HEK293 (cell line): Measurements from ENCODE around the gene TCEA3.

ENCODE experiments used
- CTCF ChIA-PET: fragments of 350-600 bp; formaldehyde crosslinking; extraction: SDS; loops from one replicate; lab custom pipeline; 2021; ENCODE audit warnings: antibody characterized with exemption; lab: Yijun Ruan, JAX
- POLR2A ChIA-PET: fragments of 300-600 bp; formaldehyde crosslinking; extraction: SDS; loops from one replicate; lab custom pipeline; 2020; ENCODE audit warnings: antibody characterized with exemption, inconsistent platforms; lab: Yijun Ruan, JAX
- H3K27ac ChIP-seq: fragments of 200-500 bp; sonication (Bioruptor generic); 2 replicates; pipeline ENCODE4 v1.5.1; 2014; ENCODE audit warnings: low read depth, low read length, control low read depth, inconsistent platforms; ENCODE audit errors: extremely low read depth
- H3K36me3 ChIP-seq, 2 experiments: fragments of 200-500 bp in 1 of 2; sonication (Bioruptor generic) in 1 of 2; 1 replicate in 1 of 2; 2 replicates in 1 of 2; pipeline ENCODE4 v1.5.1; 2014 to 2017; ENCODE audit warnings: inconsistent platforms in 2 of 2, low read length in 2 of 2; ENCODE audit not compliant: control insufficient read depth in 2 of 2, insufficient read depth in 1 of 2
- H3K4me1 ChIP-seq: fragments of 200-500 bp; sonication (Bioruptor generic); 2 replicates; pipeline ENCODE4 v1.5.1; 2014; ENCODE audit warnings: mild to moderate bottlenecking, low read length, inconsistent platforms; ENCODE audit not compliant: control insufficient read depth, insufficient read depth
- H3K4me3 ChIP-seq: 2 replicates; pipeline ENCODE4 v1.5.1; 2011; ENCODE audit warnings: low read depth, mild to moderate bottlenecking, control low read depth, low read length, moderate library complexity
- H3K9me3 ChIP-seq: fragments of 200-500 bp; sonication (Bioruptor generic); 2 replicates; pipeline ENCODE4 v1.5.1; 2014; ENCODE audit warnings: low read depth, low read length, inconsistent platforms; ENCODE audit not compliant: control insufficient read depth, insufficient read depth
- BCL11A ChIP-seq: fragments of 450-650 bp; formaldehyde crosslinking; IDR thresholded peaks from 2 replicates; pipeline ENCODE4 v1.5.1; 2016; ENCODE audit warnings: low read depth, missing biosample characterization, missing genetic modification characterization
- GLIS1 ChIP-seq: fragments of 450-650 bp; formaldehyde crosslinking; IDR thresholded peaks from 2 replicates; pipeline ENCODE4 v1.5.1; 2016; ENCODE audit warnings: missing biosample characterization, missing genetic modification characterization
- GLIS2 ChIP-seq: fragments of 450-650 bp; formaldehyde crosslinking; IDR thresholded peaks from 2 replicates; pipeline ENCODE4 v1.5.1; 2016; ENCODE audit warnings: missing biosample characterization, missing genetic modification characterization
- SP7 ChIP-seq: fragments of 450-650 bp; formaldehyde crosslinking; IDR thresholded peaks from 2 replicates; pipeline ENCODE4 v1.5.1; 2016; ENCODE audit warnings: missing biosample characterization, missing genetic modification characterization
- TSHZ1 ChIP-seq: fragments of 450-650 bp; formaldehyde crosslinking; IDR thresholded peaks from 2 replicates; pipeline ENCODE4 v1.5.1; 2016; ENCODE audit warnings: missing biosample characterization, missing genetic modification characterization, borderline replicate concordance
- WT1 ChIP-seq: fragments of 450-650 bp; formaldehyde crosslinking; IDR thresholded peaks from 2 replicates; pipeline ENCODE4 v1.5.1; 2016; ENCODE audit warnings: missing biosample characterization, missing genetic modification characterization
- ZBTB17 ChIP-seq: fragments of 450-650 bp; formaldehyde crosslinking; IDR thresholded peaks from 2 replicates; pipeline ENCODE4 v1.5.1; 2016; ENCODE audit warnings: missing biosample characterization, missing genetic modification characterization
- ZBTB7A ChIP-seq: fragments of 450-650 bp; formaldehyde crosslinking; IDR thresholded peaks from 2 replicates; pipeline ENCODE4 v1.5.1; 2016; ENCODE audit warnings: low read depth, missing biosample characterization, missing genetic modification characterization
- ZFHX2 ChIP-seq: fragments of 450-650 bp; formaldehyde crosslinking; conservative IDR thresholded peaks from 2 replicates; pipeline ENCODE4 v1.5.1; 2016; ENCODE audit warnings: missing biosample characterization, missing genetic modification characterization
- ZFP3 ChIP-seq: fragments of 450-650 bp; formaldehyde crosslinking; IDR thresholded peaks from 2 replicates; pipeline ENCODE4 v1.5.1; 2016; ENCODE audit warnings: low read depth, missing biosample characterization, missing genetic modification characterization
- ZFP69B ChIP-seq: fragments of 450-650 bp; formaldehyde crosslinking; IDR thresholded peaks from 2 replicates; pipeline ENCODE4 v1.5.1; 2016; ENCODE audit warnings: missing biosample characterization, missing genetic modification characterization
- ZNF10 ChIP-seq: fragments of 450-650 bp; formaldehyde crosslinking; IDR thresholded peaks from 2 replicates; pipeline ENCODE4 v1.5.1; 2017; ENCODE audit warnings: missing biosample characterization, missing genetic modification characterization
- ZNF132 ChIP-seq: fragments of 450-650 bp; formaldehyde crosslinking; IDR thresholded peaks from 2 replicates; pipeline ENCODE4 v1.5.1; 2017; ENCODE audit warnings: missing biosample characterization, missing genetic modification characterization, borderline replicate concordance
- ZNF184 ChIP-seq: fragments of 450-650 bp; IDR thresholded peaks from 2 replicates; pipeline ENCODE4 v1.5.1; 2018; ENCODE audit warnings: missing biosample characterization, mild to moderate bottlenecking, missing genetic modification characterization
- ZNF239 ChIP-seq: fragments of 450-650 bp; formaldehyde crosslinking; IDR thresholded peaks from 2 replicates; pipeline ENCODE4 v1.5.1; 2016; ENCODE audit warnings: missing biosample characterization, missing genetic modification characterization
- ZNF266 ChIP-seq: fragments of 450-650 bp; formaldehyde crosslinking; IDR thresholded peaks from 2 replicates; pipeline ENCODE4 v1.5.1; 2016; ENCODE audit warnings: missing biosample characterization, missing genetic modification characterization, low read depth
- ZNF280C ChIP-seq: fragments of 450-650 bp; formaldehyde crosslinking; IDR thresholded peaks from 2 replicates; pipeline ENCODE4 v1.5.1; 2016; ENCODE audit warnings: missing biosample characterization, missing genetic modification characterization
- ZNF423 ChIP-seq: fragments of 450-650 bp; formaldehyde crosslinking; IDR thresholded peaks from 2 replicates; pipeline ENCODE4 v1.5.1; 2016; ENCODE audit warnings: missing biosample characterization, missing genetic modification characterization
- ZNF529 ChIP-seq: fragments of 450-650 bp; formaldehyde crosslinking; IDR thresholded peaks from 2 replicates; pipeline ENCODE4 v1.5.1; 2017; ENCODE audit warnings: missing genetic modification characterization, missing biosample characterization; ENCODE audit not compliant: insufficient replicate concordance
- ZNF768 ChIP-seq: fragments of 450-650 bp; formaldehyde crosslinking; IDR thresholded peaks from 2 replicates; pipeline ENCODE4 v1.5.1; 2018; ENCODE audit warnings: missing biosample characterization, mild to moderate bottlenecking, missing genetic modification characterization
- ZNF792 ChIP-seq: fragments of 450-650 bp; formaldehyde crosslinking; IDR thresholded peaks from 2 replicates; pipeline ENCODE4 v1.5.1; 2016; ENCODE audit warnings: missing biosample characterization, missing genetic modification characterization
- ZSCAN4 ChIP-seq: fragments of 450-650 bp; formaldehyde crosslinking; IDR thresholded peaks from 2 replicates; pipeline ENCODE4 v1.5.1; 2017; ENCODE audit warnings: missing biosample characterization, missing genetic modification characterization
- ZSCAN5A ChIP-seq: fragments of 450-650 bp; formaldehyde crosslinking; IDR thresholded peaks from 2 replicates; pipeline ENCODE4 v1.5.1; 2016; ENCODE audit warnings: missing biosample characterization, missing genetic modification characterization
- TF ChIP-seq, protein P1 (sequence below): sonication (generic); formaldehyde crosslinking; IDR thresholded peaks from 2 replicates; pipeline ENCODE4 v1.8.1; 2022; ENCODE audit warnings: mild to moderate bottlenecking, moderate library complexity, missing genetic modification reagents

Gene TCEA3

DNA sequence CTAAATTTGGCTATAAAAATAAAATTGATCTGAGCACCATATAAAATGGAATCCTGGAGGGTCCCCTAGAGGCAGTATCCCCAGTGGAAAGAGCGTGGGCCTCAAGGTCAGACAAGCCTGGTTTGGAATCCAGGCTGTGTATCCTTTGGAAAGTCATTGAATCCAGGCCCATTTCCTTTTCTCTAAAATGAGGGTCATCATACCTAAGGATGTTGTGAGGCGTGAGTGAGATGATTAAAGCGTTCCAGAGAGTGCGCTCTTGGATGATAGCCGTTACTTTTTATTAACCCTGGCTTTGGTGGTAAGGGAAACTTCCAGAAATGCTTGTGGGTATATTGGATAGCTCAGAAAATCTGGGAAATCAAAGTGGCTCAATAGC, 54.2 kb downstream of the TCEA3 start:
- ChIA-PET POLR2A (interaction anchor here (0.6 to 5.4 kb wide), 5 partner anchors 8 to 322 kb away, joined by 3 to 121 read pairs (median 6); partner anchors contain the start of genes E2F2, HNRNPR and RPL11), CTCF (interaction anchor here (1.2 to 3.4 kb wide), 2 partner anchors 34 to 127 kb away, joined by 3 to 16 read pairs; no protein-coding TSS in a partner anchor)
- peaks cover 17% of the 10 kb centered on the region for H3K4me1 ChIP-seq
- peak overlapping the region; percentile 93 for H3K27ac ChIP-seq
- H3K9me3 ChIP-seq, result no peaks in the 10 kb centered on the region
- H3K36me3 ChIP-seq, result peaks cover 0 to 24% of the 10 kb centered on the region in 2 experiments; a peak in 1 of 3 replicates
- no peak overlapping the region for H3K4me3 ChIP-seq
- TF ChIP-seq GLIS2 (no peak), ZNF184 (tag by site-specific recombination) (no peak), ZNF239 (tag by site-specific recombination) (no peak), ZSCAN4 (no peak), TSHZ1 (tag by site-specific recombination) (no peak), ZNF792 (no peak), WT1 (tag by site-specific recombination) (no peak), ZSCAN5A (no peak), ZNF280C (no peak)
- TF ChIP-seq, protein P1, sequence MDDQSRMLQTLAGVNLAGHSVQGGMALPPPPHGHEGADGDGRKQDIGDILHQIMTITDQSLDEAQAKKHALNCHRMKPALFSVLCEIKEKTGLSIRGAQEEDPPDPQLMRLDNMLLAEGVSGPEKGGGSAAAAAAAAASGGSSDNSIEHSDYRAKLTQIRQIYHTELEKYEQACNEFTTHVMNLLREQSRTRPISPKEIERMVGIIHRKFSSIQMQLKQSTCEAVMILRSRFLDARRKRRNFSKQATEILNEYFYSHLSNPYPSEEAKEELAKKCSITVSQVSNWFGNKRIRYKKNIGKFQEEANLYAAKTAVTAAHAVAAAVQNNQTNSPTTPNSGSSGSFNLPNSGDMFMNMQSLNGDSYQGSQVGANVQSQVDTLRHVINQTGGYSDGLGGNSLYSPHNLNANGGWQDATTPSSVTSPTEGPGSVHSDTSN (CRISPR knock-in tag), result no peak

DNA sequence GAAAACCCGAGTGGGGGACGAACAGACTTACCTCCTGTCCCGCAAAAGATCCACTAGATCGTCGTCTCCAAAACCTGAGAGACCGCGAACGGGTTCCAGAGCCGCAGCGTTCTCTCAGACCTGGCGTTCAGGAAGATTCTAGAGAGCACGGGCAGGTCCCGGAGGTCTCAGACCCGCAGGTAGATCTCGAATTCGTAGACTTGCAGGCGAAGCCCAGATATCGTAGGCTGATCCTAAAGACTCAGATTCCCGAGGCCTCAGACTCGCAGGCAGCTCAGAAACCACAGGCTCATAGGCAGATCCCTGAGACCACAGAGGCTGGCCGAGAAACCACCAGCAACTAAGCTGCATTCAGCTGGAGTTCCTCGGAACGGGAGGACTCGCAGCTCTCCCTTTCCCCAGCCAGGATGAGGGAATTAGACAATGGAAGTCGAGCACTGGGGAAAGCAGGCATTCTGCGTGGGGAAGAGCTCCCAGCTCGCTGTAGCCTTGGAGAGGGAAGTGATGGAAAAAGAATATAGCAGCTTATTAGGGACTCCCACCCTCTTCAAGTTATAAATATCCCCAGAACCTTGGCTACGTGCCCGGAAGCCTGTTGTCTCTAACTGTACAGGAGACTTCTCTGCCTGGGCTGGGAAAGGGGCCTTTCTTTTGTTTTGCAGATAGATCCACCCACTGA, 55.1 kb downstream of the TCEA3 start, which contains the start of gene ZNF436:
TSS of gene ZNF436 (minus strand) at position 502 of the 679 bp plus-strand sequence. CDS start 1,831 bp downstream, outside the sequence.
- Histone ChIP-seq H3K36me3 (peaks cover 0 to 28% of the 10 kb centered on the region in 2 experiments; a peak in 1 of 3 replicates), H3K4me1 (peaks cover 17% of the 10 kb centered on the region), H3K4me3 (peak within 1 kb of the TSS; percentile 95), H3K27ac (peak within 1 kb of the TSS; percentile 93), H3K9me3 (no peaks in the 10 kb centered on the region)
- POLR2A ChIA-PET, result interaction anchor here (0.6 to 5.4 kb wide), 9 partner anchors 9 to 322 kb away, joined by 3 to 121 read pairs (median 6); partner anchors contain the start of genes ASAP3, E2F2, HNRNPR and RPL11
- CTCF ChIA-PET, result interaction anchor here (0.5 to 3.4 kb wide), 6 partner anchors 25 to 253 kb away, joined by 3 to 16 read pairs (median 3); partner anchors contain the start of gene HNRNPR
- no peak for TF ChIP-seq ZBTB7A (tag by site-specific recombination)
- TF ChIP-seq ZFP69B, result no peak
- no peak for TF ChIP-seq ZNF768 (tag by site-specific recombination)
- no peak for TF ChIP-seq ZNF266 (tag by site-specific recombination)
- no peak for TF ChIP-seq ZFP3 (tag by site-specific recombination)
- 0 out of 2 replicates have a peak, but pooled peaks have one; percentile 70 for TF ChIP-seq ZNF10 (tag by site-specific recombination)
- peak; percentile 57 for TF ChIP-seq ZFHX2 (tag by site-specific recombination)
- TF ChIP-seq ZNF529 (tag by site-specific recombination), result no peak
- peak; percentile 34; the same call in 1 of the 2 replicates for TF ChIP-seq GLIS1
- TF ChIP-seq SP7 (tag by site-specific recombination), result peak; percentile 29; the same call in 1 of the 2 replicates
- TF ChIP-seq ZNF423 (tag by site-specific recombination), result no peak
- no peak for TF ChIP-seq BCL11A (tag by site-specific recombination)
- peak; percentile 98 for TF ChIP-seq ZBTB17 (tag by site-specific recombination)
- TF ChIP-seq ZNF132 (tag by site-specific recombination), result no peak
